ENCODE measurements around the gene MYH11.

Gene MYH11

GRCh38 chr16:15779664-15780351, 77.0 kb downstream of the MYH11 start:
- DNase-seq (ENCODE audit: low read depth in 1 of 2, low spot score in 1 of 2): no peak

GRCh38 chr16:15778999-15779614, 77.7 kb downstream of the MYH11 start:
- DNase-seq (ENCODE audit: low read depth in 1 of 2, low spot score in 1 of 2): no peak

GRCh38 chr16:15778204-15778743, 78.6 kb downstream of the MYH11 start:
- DNase-seq (ENCODE audit: low read depth in 1 of 2, low spot score in 1 of 2): no peak

- DNase-seq (ENCODE audit: low read depth in 1 of 2, low spot score in 1 of 2): no peak
These were observed 79.2 kb downstream of the MYH11 start for GRCh38 chr16:15777533-15778203.

GRCh38 chr16:15776572-15776971, 80.3 kb downstream of the MYH11 start:
- no peak for DNase-seq (ENCODE audit: low read depth in 1 of 2, low spot score in 1 of 2)

- DNase-seq (ENCODE audit: low read depth in 1 of 2, low spot score in 1 of 2): no peak
These were observed 81.0 kb downstream of the MYH11 start for GRCh38 chr16:15775663-15776304.

GRCh38 chr16:15775209-15775608, 81.6 kb downstream of the MYH11 start:
- no peak for DNase-seq (ENCODE audit: low read depth in 1 of 2, low spot score in 1 of 2)

GRCh38 chr16:15773968-15774367, 82.9 kb downstream of the MYH11 start:
- no peak for DNase-seq (ENCODE audit: low read depth in 1 of 2, low spot score in 1 of 2)

- no peak for DNase-seq (ENCODE audit: low read depth in 1 of 2, low spot score in 1 of 2)
These were observed 84.1 kb downstream of the MYH11 start for GRCh38 chr16:15772579-15773293.

GRCh38 chr16:15771694-15772093, 85.1 kb downstream of the MYH11 start:
- no peak for DNase-seq (ENCODE audit: low read depth in 1 of 2, low spot score in 1 of 2)

- DNase-seq (ENCODE audit: low read depth in 1 of 2, low spot score in 1 of 2): no peak
These were observed 86.3 kb downstream of the MYH11 start for GRCh38 chr16:15770512-15770911.

GRCh38 chr16:15770107-15770506, 86.7 kb downstream of the MYH11 start:
- DNase-seq (ENCODE audit: low read depth in 1 of 2, low spot score in 1 of 2): no peak

GRCh38 chr16:15769239-15769638, 87.6 kb downstream of the MYH11 start:
- no peak for DNase-seq (ENCODE audit: low read depth in 1 of 2, low spot score in 1 of 2)

- no peak for DNase-seq (ENCODE audit: low read depth in 1 of 2, low spot score in 1 of 2)
These were observed 88.6 kb downstream of the MYH11 start for GRCh38 chr16:15768201-15768600.

- no peak for DNase-seq (ENCODE audit: low read depth in 1 of 2, low spot score in 1 of 2)
These were observed 89.9 kb downstream of the MYH11 start for GRCh38 chr16:15766918-15767317.

GRCh38 chr16:15765880-15766279, 90.9 kb downstream of the MYH11 start:
- no peak for DNase-seq (ENCODE audit: low read depth in 1 of 2, low spot score in 1 of 2)

- DNase-seq (ENCODE audit: low read depth in 1 of 2, low spot score in 1 of 2): no peak
These were observed 91.7 kb downstream of the MYH11 start for GRCh38 chr16:15765116-15765515.

GRCh38 chr16:15764112-15764511, 92.7 kb downstream of the MYH11 start:
- no peak for DNase-seq (ENCODE audit: low read depth in 1 of 2, low spot score in 1 of 2)

GRCh38 chr16:15760129-15760528, 96.7 kb downstream of the MYH11 start:
- DNase-seq (ENCODE audit: low read depth in 1 of 2, low spot score in 1 of 2): no peak

GRCh38 chr16:15759070-15759469, 97.8 kb downstream of the MYH11 start:
- DNase-seq (ENCODE audit: low read depth in 1 of 2, low spot score in 1 of 2): no peak

- no peak for DNase-seq (ENCODE audit: low read depth in 1 of 2, low spot score in 1 of 2)
These were observed 99.1 kb downstream of the MYH11 start for GRCh38 chr16:15757630-15758251.
